ENCODE data around the gene FOXP2.

- TF ChIP-seq EP300 (IDR thresholded peaks at IDR 0.05): no peak
- TF ChIP-seq, protein P1, sequence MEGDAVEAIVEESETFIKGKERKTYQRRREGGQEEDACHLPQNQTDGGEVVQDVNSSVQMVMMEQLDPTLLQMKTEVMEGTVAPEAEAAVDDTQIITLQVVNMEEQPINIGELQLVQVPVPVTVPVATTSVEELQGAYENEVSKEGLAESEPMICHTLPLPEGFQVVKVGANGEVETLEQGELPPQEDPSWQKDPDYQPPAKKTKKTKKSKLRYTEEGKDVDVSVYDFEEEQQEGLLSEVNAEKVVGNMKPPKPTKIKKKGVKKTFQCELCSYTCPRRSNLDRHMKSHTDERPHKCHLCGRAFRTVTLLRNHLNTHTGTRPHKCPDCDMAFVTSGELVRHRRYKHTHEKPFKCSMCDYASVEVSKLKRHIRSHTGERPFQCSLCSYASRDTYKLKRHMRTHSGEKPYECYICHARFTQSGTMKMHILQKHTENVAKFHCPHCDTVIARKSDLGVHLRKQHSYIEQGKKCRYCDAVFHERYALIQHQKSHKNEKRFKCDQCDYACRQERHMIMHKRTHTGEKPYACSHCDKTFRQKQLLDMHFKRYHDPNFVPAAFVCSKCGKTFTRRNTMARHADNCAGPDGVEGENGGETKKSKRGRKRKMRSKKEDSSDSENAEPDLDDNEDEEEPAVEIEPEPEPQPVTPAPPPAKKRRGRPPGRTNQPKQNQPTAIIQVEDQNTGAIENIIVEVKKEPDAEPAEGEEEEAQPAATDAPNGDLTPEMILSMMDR (IDR thresholded peaks at IDR 0.05): no peak
These were observed 29.6 kb downstream of the FOXP2 start for GRCh38 chr7:114444196-114444595.
